OCI-LY3 (cell line): ENCODE measurements around the gene TARS2.
A peak's percentile ranks its signal among the peaks of the same experiment; 100 is the strongest.

Source experiments
- H2AFZ ChIP-seq: fragments of 200-600, 300-600 bp; shearing (Covaris generic); 2 replicates; pipeline ENCODE4 v1.6.0; 2014; ENCODE audit warnings: antibody characterized with exemption, low read depth, low read length
- H3K27ac ChIP-seq: fragments of 200-600, 300-600 bp; sonication (generic); 2 replicates; pipeline ENCODE4 v1.5.1; 2014; ENCODE audit warnings: mild to moderate bottlenecking, low read length, moderate library complexity, mixed read lengths
- H3K27me3 ChIP-seq: fragments of 200-600, 300-600 bp; sonication (generic); 2 replicates; pipeline ENCODE4 v1.6.1; 2014; ENCODE audit warnings: low read depth, low read length, mixed read lengths
- H3K36me3 ChIP-seq: fragments of 200-600, 300-600 bp; sonication (generic); replicated peaks from 2 replicates; pipeline ENCODE3; 2014; ENCODE audit warnings: low read depth, low read length, mixed read lengths
- H3K4me1 ChIP-seq: fragments of 300-600, 200-600 bp; sonication (generic); 2 replicates; pipeline ENCODE4 v1.6.1; 2014; ENCODE audit warnings: low read length, mixed read lengths
- H3K4me2 ChIP-seq: fragments of 200-600, 300-600 bp; sonication (generic); 2 replicates; pipeline ENCODE4 v1.6.1; 2014; ENCODE audit warnings: low read length, mixed read lengths
- H3K4me3 ChIP-seq: fragments of 300-600, 200-600 bp; sonication (generic); 2 replicates; pipeline ENCODE4 v1.5.1; 2014; ENCODE audit warnings: antibody characterized with exemption, mild to moderate bottlenecking, low read length, moderate library complexity
- H3K79me2 ChIP-seq: fragments of 300-600, 200-600 bp; shearing (Covaris generic); 2 replicates; pipeline ENCODE4 v1.6.1; 2014; ENCODE audit warnings: mild to moderate bottlenecking, low read length, mixed read lengths
- H3K9ac ChIP-seq: fragments of 300-600, 200-600 bp; shearing (Covaris generic); 2 replicates; pipeline ENCODE4 v1.6.0; 2014; ENCODE audit warnings: mild to moderate bottlenecking, low read length, moderate library complexity
- H3K9me3 ChIP-seq: fragments of 200-600, 300-600 bp; shearing (Covaris generic); 2 replicates; pipeline ENCODE4 v1.6.1; 2014; ENCODE audit warnings: low read length, mixed read lengths; ENCODE audit not compliant: insufficient read depth
- H4K20me1 ChIP-seq: fragments of 200-600, 300-600 bp; sonication (generic); 2 replicates; pipeline ENCODE4 v1.6.1; 2016; ENCODE audit warnings: low read length, mixed read lengths; ENCODE audit not compliant: insufficient read depth
- EZH2phosphoT487 ChIP-seq: fragments of 200-600 bp; shearing (Covaris generic); IDR thresholded peaks from 2 replicates; pipeline ENCODE4 v1.6.1; 2018; ENCODE audit warnings: antibody characterized with exemption, mixed run types, low read depth
- TF ChIP-seq, protein P1 (sequence below): fragments of 200-600, 300-600 bp; sonication (generic); IDR thresholded peaks from 2 replicates; pipeline ENCODE4 v1.5.1; 2014; ENCODE audit warnings: antibody characterized with exemption, low read length, low read depth

The TARS2 gene

DNA sequence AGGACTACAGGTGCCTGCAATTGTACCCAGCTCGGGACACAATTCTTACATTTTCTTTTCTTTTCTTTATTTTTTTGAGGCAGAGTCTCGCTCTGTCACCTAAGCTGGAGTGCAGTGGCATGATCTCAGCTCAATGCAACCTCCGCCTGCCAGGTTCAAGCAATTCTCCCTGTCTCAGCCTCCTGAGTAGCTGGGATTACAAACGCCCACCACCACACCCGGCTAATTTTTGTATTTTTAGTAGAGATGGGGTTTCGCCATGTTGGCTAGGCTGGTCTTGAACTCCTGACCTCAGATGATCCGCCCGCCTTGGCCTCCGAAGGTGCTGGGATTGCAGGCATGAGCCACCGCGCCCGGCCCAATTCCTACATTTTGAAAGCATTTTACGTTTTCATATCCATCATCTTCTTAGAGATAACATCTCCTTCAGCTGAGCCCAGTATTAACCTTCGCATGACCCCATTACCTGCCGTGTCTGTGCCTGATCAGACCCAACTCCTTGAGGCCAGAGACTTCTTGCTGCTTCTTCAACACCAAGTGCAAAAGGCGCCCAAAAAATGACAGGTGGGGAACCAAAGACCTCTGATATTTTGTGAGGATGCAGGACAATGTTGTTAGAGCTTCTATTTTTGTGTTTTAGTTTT lies 59.2 kb downstream of the TARS2 start:
- Histone ChIP-seq H4K20me1 (no peaks in the 10 kb centered on the region), H2AFZ (no peak overlapping the region), H3K79me2 (no peaks in the 10 kb centered on the region), H3K9ac (no peak overlapping the region), H3K36me3 (no peaks in the 10 kb centered on the region), H3K27me3 (peaks cover 26% of the 10 kb centered on the region), H3K9me3 (no peaks in the 10 kb centered on the region), H3K27ac (no peak overlapping the region), H3K4me2 (no peak overlapping the region), H3K4me1 (peaks cover 3% of the 10 kb centered on the region; the same call in 1 of the 2 replicates), H3K4me3 (no peak overlapping the region)
- no peak for TF ChIP-seq EZH2phosphoT487
- TF ChIP-seq, protein P1, sequence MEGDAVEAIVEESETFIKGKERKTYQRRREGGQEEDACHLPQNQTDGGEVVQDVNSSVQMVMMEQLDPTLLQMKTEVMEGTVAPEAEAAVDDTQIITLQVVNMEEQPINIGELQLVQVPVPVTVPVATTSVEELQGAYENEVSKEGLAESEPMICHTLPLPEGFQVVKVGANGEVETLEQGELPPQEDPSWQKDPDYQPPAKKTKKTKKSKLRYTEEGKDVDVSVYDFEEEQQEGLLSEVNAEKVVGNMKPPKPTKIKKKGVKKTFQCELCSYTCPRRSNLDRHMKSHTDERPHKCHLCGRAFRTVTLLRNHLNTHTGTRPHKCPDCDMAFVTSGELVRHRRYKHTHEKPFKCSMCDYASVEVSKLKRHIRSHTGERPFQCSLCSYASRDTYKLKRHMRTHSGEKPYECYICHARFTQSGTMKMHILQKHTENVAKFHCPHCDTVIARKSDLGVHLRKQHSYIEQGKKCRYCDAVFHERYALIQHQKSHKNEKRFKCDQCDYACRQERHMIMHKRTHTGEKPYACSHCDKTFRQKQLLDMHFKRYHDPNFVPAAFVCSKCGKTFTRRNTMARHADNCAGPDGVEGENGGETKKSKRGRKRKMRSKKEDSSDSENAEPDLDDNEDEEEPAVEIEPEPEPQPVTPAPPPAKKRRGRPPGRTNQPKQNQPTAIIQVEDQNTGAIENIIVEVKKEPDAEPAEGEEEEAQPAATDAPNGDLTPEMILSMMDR: no peak

DNA sequence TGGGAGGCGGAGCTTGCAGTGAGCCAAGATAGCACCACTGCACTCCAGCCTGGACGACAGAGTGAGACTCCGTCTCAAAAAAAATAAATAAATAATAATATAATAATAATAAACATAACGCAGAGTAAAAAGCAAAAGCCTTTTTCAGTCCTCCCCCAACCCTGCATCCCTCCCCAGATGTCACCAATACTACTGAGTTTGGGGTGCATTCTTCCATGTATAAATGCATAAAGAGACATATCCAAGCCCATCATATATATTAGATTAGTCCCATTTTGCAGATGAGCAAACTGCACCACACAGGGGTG lies 61.1 kb downstream of the TARS2 start:
- H3K27me3 ChIP-seq: peaks cover 28% of the 10 kb centered on the region
- H3K9me3 ChIP-seq: no peaks in the 10 kb centered on the region
- H4K20me1 ChIP-seq: no peaks in the 10 kb centered on the region
- peak overlapping the region; percentile 98 for H3K4me2 ChIP-seq
- H3K79me2 ChIP-seq: no peaks in the 10 kb centered on the region
- H3K36me3 ChIP-seq: no peaks in the 10 kb centered on the region
- H3K27ac ChIP-seq: no peak overlapping the region
- no peak for TF ChIP-seq EZH2phosphoT487
- H2AFZ ChIP-seq: peak overlapping the region; percentile 78
- H3K9ac ChIP-seq: peak overlapping the region; percentile 58
- H3K4me1 ChIP-seq: peaks cover 11% of the 10 kb centered on the region
- peak overlapping the region; percentile 84 for H3K4me3 ChIP-seq

DNA sequence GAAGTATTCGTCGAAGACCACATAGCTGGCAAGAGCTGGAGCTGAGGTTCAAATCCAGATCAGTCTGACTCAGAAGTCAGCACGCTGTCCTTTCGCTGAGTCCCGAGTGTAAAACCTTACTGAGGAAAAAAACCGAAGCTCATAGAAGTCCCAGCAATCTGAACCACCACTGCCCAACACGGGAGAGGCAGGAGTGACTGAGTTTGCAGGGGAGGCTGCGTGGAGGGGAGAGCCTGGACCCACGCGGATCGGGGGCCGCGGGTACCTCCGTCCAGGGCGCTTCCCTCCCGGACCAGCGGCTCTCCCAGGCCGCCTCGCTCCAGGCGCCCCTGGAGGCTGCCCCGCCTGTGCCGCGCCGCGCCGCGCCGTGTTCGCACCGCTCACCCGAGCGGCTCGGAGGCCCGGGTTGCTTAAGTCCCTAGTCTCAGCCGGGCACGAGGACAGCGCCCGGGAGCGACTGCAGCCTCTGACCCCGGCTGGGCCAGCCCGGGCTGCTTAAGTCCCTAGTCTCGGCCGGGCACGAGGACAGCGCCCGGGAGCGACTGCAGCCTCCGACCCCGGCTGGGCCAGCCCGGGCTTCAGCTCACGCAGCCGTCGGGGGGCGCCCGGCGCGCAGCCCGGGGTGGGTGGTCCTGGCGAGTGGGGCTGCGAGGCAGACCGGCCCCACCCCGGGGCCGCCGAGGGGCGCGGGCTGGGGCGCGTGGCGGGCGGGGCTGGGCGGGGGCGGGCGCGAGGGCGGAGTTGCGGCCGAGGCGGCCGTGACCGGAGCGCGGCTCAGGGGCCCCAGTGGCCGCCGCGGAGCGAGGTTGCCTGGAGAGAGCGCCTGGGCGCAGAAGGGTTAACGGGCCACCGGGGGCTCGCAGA lies 61.6 kb downstream of the TARS2 start, which contains the start of gene ADAMTSL4:
Gene ADAMTSL4 (plus strand): TSS at position 777 of the 864 bp plus-strand sequence. CDS start 2,881 bp downstream, outside the sequence.
- Histone ChIP-seq H3K4me1 (peaks cover 11% of the 10 kb centered on the region), H4K20me1 (no peaks in the 10 kb centered on the region), H3K36me3 (no peaks in the 10 kb centered on the region), H2AFZ (peak within 1 kb of the TSS; percentile 78), H3K4me2 (peak within 1 kb of the TSS; percentile 98), H3K9me3 (no peaks in the 10 kb centered on the region), H3K79me2 (no peaks in the 10 kb centered on the region), H3K27me3 (peaks cover 23% of the 10 kb centered on the region), H3K4me3 (peak within 1 kb of the TSS; percentile 84), H3K27ac (no peak within 1 kb of the TSS), H3K9ac (peak within 1 kb of the TSS; percentile 58)
- TF ChIP-seq EZH2phosphoT487: no peak
- TF ChIP-seq, protein P1: no peak

DNA sequence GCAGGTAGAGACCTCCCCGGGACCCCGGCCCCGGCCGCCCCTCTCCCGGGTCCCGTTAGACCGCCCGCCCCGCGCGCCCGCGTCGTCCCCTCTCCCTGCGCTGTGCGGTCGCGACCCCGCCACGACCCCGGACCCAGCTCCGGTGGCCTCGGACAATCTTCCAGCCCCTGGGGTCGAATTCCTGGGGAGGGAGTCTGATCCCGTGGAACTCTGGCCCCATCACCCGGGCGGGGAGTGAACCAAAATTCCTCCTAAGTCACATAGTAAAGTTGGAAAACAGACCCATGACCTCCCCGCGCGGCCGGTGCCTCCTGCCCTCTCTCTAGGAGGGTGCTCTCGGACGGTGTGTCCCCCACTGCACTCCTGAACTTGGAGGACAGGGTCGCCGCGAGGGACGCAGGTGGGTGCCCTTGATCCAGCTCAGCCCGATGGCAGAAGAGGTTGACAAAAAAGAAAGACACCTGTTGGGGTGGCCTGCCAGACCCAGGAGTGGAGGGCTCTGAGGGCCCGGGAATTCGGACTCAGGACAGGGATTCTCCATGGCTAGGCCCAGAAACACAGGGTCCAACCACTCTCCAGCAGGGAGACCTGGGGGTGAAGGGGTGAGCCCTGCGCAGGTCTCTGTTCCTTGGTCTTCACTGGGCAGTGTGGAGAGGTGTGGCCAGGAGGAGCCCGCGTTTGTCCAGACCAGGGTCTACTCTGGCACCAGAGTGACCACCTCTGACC lies 62.4 kb downstream of the TARS2 start:
- Histone ChIP-seq H3K4me3 (peak overlapping the region; percentile 84), H3K4me1 (peaks cover 11% of the 10 kb centered on the region), H3K4me2 (peak overlapping the region; percentile 32; the same call in 1 of the 2 replicates), H3K27me3 (peaks cover 23% of the 10 kb centered on the region), H4K20me1 (no peaks in the 10 kb centered on the region), H3K9me3 (no peaks in the 10 kb centered on the region), H2AFZ (no peak overlapping the region), H3K27ac (no peak overlapping the region), H3K9ac (no peak overlapping the region), H3K79me2 (no peaks in the 10 kb centered on the region), H3K36me3 (no peaks in the 10 kb centered on the region)
- TF ChIP-seq, protein P1: no peak
- no peak for TF ChIP-seq EZH2phosphoT487
